Nephron (organoid): ENCODE measurements around the gene BBX.

ENCODE experiments used
- H3K27ac Mint-ChIP-seq, 3 experiments: 2 replicates each; pipeline ENCODE4 v1.8.0; 2020; ENCODE audit warnings: mixed read lengths in 3 of 3, mild to moderate bottlenecking in 2 of 3, moderate library complexity in 1 of 3
- H3K27me3 Mint-ChIP-seq: 2 replicates; pipeline ENCODE4 v1.8.0; 2021; ENCODE audit warnings: low read depth, mild to moderate bottlenecking, moderate library complexity, mixed read lengths
- H3K36me3 Mint-ChIP-seq: 2 replicates; pipeline ENCODE4 v1.8.0; 2020; ENCODE audit warnings: low read depth, mixed read lengths
- H3K4me1 Mint-ChIP-seq: 2 replicates; pipeline ENCODE4 v1.8.0; 2020; ENCODE audit warnings: mixed read lengths
- H3K4me3 Mint-ChIP-seq, 3 experiments: 2 replicates each; pipeline ENCODE4 v1.8.0; 2020; ENCODE audit warnings: mild to moderate bottlenecking in 3 of 3, mixed read lengths in 3 of 3, moderate library complexity in 2 of 3
- H3K9me3 Mint-ChIP-seq: 2 replicates; pipeline ENCODE4 v1.8.0; 2020; ENCODE audit warnings: mixed read lengths
- CTCF ChIP-seq, 3 experiments: fragments of 200-600 bp; sonication (generic); IDR thresholded peaks; one replicate each; pipeline ENCODE4 v1.5.0; 2021; ENCODE audit warnings: antibody characterized with exemption in 3 of 3; ENCODE audit not compliant: unreplicated experiment in 3 of 3

The BBX gene

GRCh38 chr3:107543666-107544065 lies 20.9 kb downstream of the BBX start:
- Mint-ChIP-seq H3K9me3 (no peaks in the 10 kb centered on the region), H3K36me3 (peaks cover 6% of the 10 kb centered on the region), H3K27ac (no peak overlapping the region), H3K27me3 (no peaks in the 10 kb centered on the region), H3K4me3 (no peak overlapping the region), H3K4me1 (no peaks in the 10 kb centered on the region)
- TF ChIP-seq CTCF (IDR thresholded peaks at IDR 0.05; ENCODE audit: unreplicated experiment in 3 of 3): peak in 2 of 3 experiments; percentile 13 to 38

GRCh38 chr3:107545680-107546120 lies 22.9 kb downstream of the BBX start:
- Mint-ChIP-seq H3K27ac (peak overlapping the region in 1 of 3 experiments; percentile 34), H3K9me3 (no peaks in the 10 kb centered on the region), H3K4me3 (no peak overlapping the region), H3K27me3 (no peaks in the 10 kb centered on the region), H3K4me1 (no peaks in the 10 kb centered on the region), H3K36me3 (peaks cover 19% of the 10 kb centered on the region)
- no peak for TF ChIP-seq CTCF (IDR thresholded peaks at IDR 0.05; ENCODE audit: unreplicated experiment in 3 of 3)

GRCh38 chr3:107548601-107549000 lies 25.8 kb downstream of the BBX start:
- no peak for TF ChIP-seq CTCF (IDR thresholded peaks at IDR 0.05; ENCODE audit: unreplicated experiment in 3 of 3)
- no peaks in the 10 kb centered on the region for H3K27me3 Mint-ChIP-seq
- no peaks in the 10 kb centered on the region for H3K9me3 Mint-ChIP-seq
- no peak overlapping the region for H3K27ac Mint-ChIP-seq
- peaks cover 19% of the 10 kb centered on the region for H3K36me3 Mint-ChIP-seq
- no peak overlapping the region for H3K4me3 Mint-ChIP-seq
- H3K4me1 Mint-ChIP-seq: no peaks in the 10 kb centered on the region

GRCh38 chr3:107555359-107555758 lies 32.6 kb downstream of the BBX start:
- H3K27me3 Mint-ChIP-seq: no peaks in the 10 kb centered on the region
- H3K9me3 Mint-ChIP-seq: no peaks in the 10 kb centered on the region
- no peak overlapping the region for H3K4me3 Mint-ChIP-seq
- no peak overlapping the region for H3K27ac Mint-ChIP-seq
- H3K36me3 Mint-ChIP-seq: peaks cover 26% of the 10 kb centered on the region
- peaks cover 2% of the 10 kb centered on the region for H3K4me1 Mint-ChIP-seq
- no peak for TF ChIP-seq CTCF (IDR thresholded peaks at IDR 0.05; ENCODE audit: unreplicated experiment in 3 of 3)

GRCh38 chr3:107557743-107558142 lies 35.0 kb downstream of the BBX start:
- H3K36me3 Mint-ChIP-seq: peaks cover 25% of the 10 kb centered on the region
- no peak overlapping the region for H3K27ac Mint-ChIP-seq
- no peaks in the 10 kb centered on the region for H3K9me3 Mint-ChIP-seq
- H3K4me1 Mint-ChIP-seq: peaks cover 15% of the 10 kb centered on the region
- H3K27me3 Mint-ChIP-seq: no peaks in the 10 kb centered on the region
- TF ChIP-seq CTCF (IDR thresholded peaks at IDR 0.05; ENCODE audit: unreplicated experiment in 3 of 3): no peak
- H3K4me3 Mint-ChIP-seq: no peak overlapping the region

- Mint-ChIP-seq H3K27ac (no peak overlapping the region), H3K9me3 (no peaks in the 10 kb centered on the region), H3K27me3 (no peaks in the 10 kb centered on the region), H3K4me3 (no peak overlapping the region), H3K4me1 (peaks cover 25% of the 10 kb centered on the region), H3K36me3 (peaks cover 21% of the 10 kb centered on the region)
- TF ChIP-seq CTCF (IDR thresholded peaks at IDR 0.05; ENCODE audit: unreplicated experiment in 3 of 3): no peak
These were observed 37.4 kb downstream of the BBX start for GRCh38 chr3:107560166-107560565.
